H1 (cell line): Measurements from ENCODE around the gene CXCR5.

Source experiments
- EZH2 ChIP-seq: fragments of 200-600 bp; sonication (generic); IDR thresholded peaks from 2 replicates; pipeline ENCODE4 v1.7.1; 2012; ENCODE audit warnings: low read depth, mild to moderate bottlenecking, moderate library complexity, low read length, inconsistent platforms; ENCODE audit not compliant: severe bottlenecking
- POLR2AphosphoS5 ChIP-seq: IDR thresholded peaks from 2 replicates; pipeline ENCODE4 v1.6.1; 2011; ENCODE audit warnings: low read depth, low read length

GRCh38 chr11:118838905-118839553 lies 44.7 kb upstream of the CXCR5 start:
- TF ChIP-seq EZH2 (no peak), POLR2AphosphoS5 (no peak)
